ENCODE measurements around the gene TTC27.

Gene TTC27

DNA sequence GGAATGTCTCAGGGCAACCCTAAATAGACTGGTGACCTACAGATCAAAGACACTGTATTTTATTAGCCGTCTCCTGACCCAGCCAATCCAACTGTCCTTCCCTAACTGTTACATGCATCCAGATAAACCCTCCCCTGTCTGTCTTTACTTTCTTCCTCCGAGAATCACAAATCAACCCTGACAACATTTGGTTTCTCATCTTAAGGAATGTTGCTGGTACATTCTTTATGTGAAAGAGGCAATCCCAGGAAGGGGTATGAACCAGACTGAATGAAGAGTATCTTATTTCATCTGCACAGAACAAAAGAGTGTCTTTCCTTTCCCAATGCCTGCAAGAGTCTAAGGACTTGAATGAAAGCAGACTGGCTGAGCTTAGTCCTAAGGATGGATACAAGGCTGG, 205.0 kb downstream of the TTC27 start:
- H3K4me3 ChIP-seq (ENCODE audit: low read depth, low read length), result no peak overlapping the region
- peak; percentile 79 for DNase-seq (ENCODE audit: low read depth, low spot score)
- in situ Hi-C loops (cut with HindIII; ENCODE audit: low sequenced_read_pairs), result no loop called here
- TF ChIP-seq, protein P1, sequence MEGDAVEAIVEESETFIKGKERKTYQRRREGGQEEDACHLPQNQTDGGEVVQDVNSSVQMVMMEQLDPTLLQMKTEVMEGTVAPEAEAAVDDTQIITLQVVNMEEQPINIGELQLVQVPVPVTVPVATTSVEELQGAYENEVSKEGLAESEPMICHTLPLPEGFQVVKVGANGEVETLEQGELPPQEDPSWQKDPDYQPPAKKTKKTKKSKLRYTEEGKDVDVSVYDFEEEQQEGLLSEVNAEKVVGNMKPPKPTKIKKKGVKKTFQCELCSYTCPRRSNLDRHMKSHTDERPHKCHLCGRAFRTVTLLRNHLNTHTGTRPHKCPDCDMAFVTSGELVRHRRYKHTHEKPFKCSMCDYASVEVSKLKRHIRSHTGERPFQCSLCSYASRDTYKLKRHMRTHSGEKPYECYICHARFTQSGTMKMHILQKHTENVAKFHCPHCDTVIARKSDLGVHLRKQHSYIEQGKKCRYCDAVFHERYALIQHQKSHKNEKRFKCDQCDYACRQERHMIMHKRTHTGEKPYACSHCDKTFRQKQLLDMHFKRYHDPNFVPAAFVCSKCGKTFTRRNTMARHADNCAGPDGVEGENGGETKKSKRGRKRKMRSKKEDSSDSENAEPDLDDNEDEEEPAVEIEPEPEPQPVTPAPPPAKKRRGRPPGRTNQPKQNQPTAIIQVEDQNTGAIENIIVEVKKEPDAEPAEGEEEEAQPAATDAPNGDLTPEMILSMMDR (IDR thresholded peaks at IDR 0.05; ENCODE audit: low read depth, low read length), result no peak

DNA sequence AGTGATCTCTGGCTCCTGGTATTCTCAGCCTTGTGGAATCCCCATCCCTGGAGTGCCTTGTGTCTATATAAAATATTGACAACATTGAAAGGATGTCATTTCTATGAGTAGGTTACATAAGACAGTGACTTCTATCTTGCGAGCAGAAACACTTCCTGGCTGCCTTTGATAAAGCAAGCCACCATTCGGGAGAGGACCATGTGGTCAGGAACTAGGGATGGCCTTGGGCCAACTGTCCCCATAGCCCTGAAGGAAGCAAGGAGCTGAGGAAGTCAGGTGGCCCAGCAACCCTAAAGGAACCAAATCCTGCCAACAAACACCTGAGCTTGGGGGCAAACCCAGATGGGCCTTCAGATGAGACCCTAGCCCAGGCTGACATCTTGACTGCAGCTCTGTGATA, 205.9 kb downstream of the TTC27 start:
- H3K4me3 ChIP-seq (ENCODE audit: low read depth, low read length), result no peak overlapping the region
- TF ChIP-seq, protein P1 (IDR thresholded peaks at IDR 0.05; ENCODE audit: low read depth, low read length), result no peak
- in situ Hi-C loops (cut with HindIII; ENCODE audit: low sequenced_read_pairs), result no loop called here
- no peak for DNase-seq (ENCODE audit: low read depth, low spot score)

DNA sequence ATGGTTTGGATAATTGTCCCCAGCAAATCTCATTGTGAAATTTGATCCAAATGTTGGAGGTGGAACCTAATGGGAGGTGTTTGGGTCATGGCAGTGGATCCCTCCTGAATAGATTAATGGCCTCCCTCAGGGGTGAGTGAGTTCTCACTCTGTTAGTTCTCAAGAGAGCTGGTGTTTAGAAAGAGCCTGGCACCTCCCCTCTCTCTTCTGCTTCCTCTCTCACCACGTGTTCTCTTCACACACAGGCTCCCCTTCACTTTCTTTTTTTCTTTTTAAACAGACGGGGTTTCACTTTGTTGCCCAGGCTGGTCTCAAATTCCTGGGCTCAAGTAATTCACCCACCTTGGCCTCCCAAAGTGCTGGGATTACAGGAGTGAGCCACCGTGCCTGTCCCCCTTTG, 207.3 kb downstream of the TTC27 start:
- no peak overlapping the region for H3K4me3 ChIP-seq (ENCODE audit: low read depth, low read length)
- TF ChIP-seq, protein P1 (IDR thresholded peaks at IDR 0.05; ENCODE audit: low read depth, low read length), result no peak
- no peak for DNase-seq (ENCODE audit: low read depth, low spot score)
- in situ Hi-C loops (cut with HindIII; ENCODE audit: low sequenced_read_pairs), result no loop called here

DNA sequence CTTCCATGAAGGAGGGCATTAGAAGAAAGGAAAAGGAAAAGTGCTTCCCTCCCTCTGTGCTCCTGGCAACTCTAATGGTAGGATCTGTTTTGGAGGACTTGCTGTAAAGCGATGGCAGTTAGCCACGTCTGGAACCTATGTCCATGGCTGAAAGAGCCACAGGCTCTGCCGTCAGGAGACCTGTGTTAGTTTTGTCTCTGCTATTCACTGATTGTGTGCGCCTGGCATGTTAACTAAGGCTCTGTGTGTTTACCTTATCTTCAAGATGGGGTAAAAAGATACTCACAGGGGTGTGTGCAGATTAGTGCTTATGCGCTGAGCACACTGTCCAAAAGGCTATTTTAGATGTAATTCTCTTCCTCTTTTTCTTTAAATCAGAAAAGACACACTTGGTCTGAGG, 209.1 kb downstream of the TTC27 start:
- no peak overlapping the region for H3K4me3 ChIP-seq (ENCODE audit: low read depth, low read length)
- DNase-seq (ENCODE audit: low read depth, low spot score), result no peak
- TF ChIP-seq, protein P1 (IDR thresholded peaks at IDR 0.05; ENCODE audit: low read depth, low read length), result no peak
- in situ Hi-C loops (cut with HindIII; ENCODE audit: low sequenced_read_pairs), result no loop called here

DNA sequence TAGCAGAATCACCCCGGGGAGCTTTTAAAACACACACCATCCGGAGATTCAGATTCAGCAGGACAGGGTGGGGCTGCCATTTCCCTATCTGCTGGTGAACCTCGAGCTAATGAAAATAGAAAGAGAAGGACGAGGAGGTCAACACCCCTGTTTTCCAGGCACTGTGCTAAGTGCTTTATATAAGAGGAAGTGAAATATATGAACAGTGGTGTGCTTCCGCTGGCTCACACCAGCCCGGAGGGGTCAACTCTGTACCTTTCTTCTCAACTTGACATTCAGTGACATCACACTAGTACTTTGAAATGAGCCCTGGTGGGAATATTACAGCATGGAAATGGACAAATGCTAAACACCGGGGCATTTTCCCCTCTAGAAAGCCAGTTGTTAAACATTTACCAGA, 210.6 kb downstream of the TTC27 start:
- in situ Hi-C loops (cut with HindIII; ENCODE audit: low sequenced_read_pairs), result no loop called here
- no peak for DNase-seq (ENCODE audit: low read depth, low spot score)
- TF ChIP-seq, protein P1 (IDR thresholded peaks at IDR 0.05; ENCODE audit: low read depth, low read length), result no peak
- no peak overlapping the region for H3K4me3 ChIP-seq (ENCODE audit: low read depth, low read length)

DNA sequence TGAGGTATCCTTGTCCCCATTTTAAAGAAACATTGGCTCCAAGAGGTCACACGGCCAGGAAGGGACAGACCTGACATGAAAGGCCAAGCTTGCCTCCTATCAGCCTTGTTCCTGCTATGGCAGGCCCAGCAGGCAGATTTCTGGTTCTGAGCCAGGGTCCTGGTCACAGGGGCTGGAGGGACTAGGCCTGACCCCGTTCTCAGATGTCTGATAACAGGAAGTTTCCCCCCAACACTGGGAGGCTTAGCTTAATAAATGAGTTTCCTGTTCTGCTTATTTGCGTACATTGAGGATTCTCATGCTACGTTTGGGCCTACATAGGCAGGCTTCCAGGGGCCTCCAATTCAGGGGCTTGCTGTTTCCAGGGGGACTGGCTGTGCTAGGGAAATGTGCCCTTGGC, 211.1 kb downstream of the TTC27 start:
- TF ChIP-seq, protein P1 (IDR thresholded peaks at IDR 0.05; ENCODE audit: low read depth, low read length), result no peak
- no peak for DNase-seq (ENCODE audit: low read depth, low spot score)
- in situ Hi-C loops (cut with HindIII; ENCODE audit: low sequenced_read_pairs), result no loop called here
- H3K4me3 ChIP-seq (ENCODE audit: low read depth, low read length), result no peak overlapping the region

All from astrocyte of the spinal cord (primary cell).